Measurements from ENCODE around the gene NT5DC4. TPM values are rescaled to one million over a fixed set of nuclear protein-coding genes. Genes with fewer than 3 reads are reported as not detected.

Gene NT5DC4
- total RNA-seq: not detected

DNA sequence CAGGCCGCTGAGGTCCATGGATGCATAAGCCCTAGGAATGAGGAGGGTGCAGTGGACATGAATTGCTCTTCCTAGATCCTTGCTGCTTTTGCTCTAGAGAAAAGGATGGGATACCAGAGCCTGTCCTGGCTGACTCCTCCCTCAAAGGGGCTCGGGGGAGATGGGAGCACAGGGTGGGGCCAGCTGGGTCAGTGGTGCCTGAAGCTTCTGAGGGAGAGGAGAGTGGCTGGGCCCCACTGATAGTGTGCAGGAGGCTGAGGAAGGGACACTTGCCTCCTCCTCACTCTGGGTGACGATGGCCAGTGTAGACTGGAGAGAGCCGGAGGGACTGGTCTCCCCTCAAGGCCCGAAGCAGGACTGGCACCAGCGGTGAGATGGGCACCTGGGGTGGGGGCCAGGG is at the start of gene NT5DC4:
Gene NT5DC4 (plus strand): TSS at position 236 of the 400 bp plus-strand sequence. CDS start 60 bp downstream, at position 296.
- no peaks in the 10 kb centered on the region for H3K27me3 ChIP-seq
- no peak for DNase-seq
- H3K9ac ChIP-seq (ENCODE audit: low read depth in 2 of 2, low read length in 2 of 2): no peak within 1 kb of the TSS
- H3K36me3 ChIP-seq: no peaks in the 10 kb centered on the region
- H3K4me1 ChIP-seq: no peaks in the 10 kb centered on the region
- H3K9me3 ChIP-seq: no peaks in the 10 kb centered on the region
- TF ChIP-seq CTCF (IDR thresholded peaks at IDR 0.05): no peak
- no peak within 1 kb of the TSS for H3K27ac ChIP-seq
- intact Hi-C loops (cut with DNase I): no loop called here
- no peak within 1 kb of the TSS for H3K4me3 ChIP-seq

DNA sequence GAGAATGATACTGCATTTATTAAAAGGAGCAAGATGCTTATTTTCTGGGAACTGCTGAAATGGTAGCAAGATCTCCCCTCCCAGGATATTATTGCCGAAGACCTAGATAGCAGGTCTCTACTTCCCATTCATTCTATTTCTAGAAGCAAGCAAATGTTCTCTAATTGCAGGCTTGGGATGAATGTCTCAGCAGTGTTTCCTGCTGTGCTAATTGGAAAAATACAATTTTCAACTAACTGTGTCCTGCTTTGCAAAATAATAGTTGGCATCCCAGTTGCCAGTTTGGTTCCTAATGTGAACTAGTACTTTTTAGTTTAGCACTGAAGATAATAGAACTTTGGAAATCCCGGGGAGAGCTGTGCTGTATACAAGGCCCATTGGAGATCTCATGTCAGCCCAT is 49.0 kb upstream of the NT5DC4 start:
- no peak for DNase-seq
- no peak overlapping the region for H3K9ac ChIP-seq (ENCODE audit: low read depth in 2 of 2, low read length in 2 of 2)
- no peaks in the 10 kb centered on the region for H3K27me3 ChIP-seq
- intact Hi-C loops (cut with DNase I): no loop called here
- H3K27ac ChIP-seq: no peak overlapping the region
- H3K4me1 ChIP-seq: no peaks in the 10 kb centered on the region
- H3K9me3 ChIP-seq: no peaks in the 10 kb centered on the region
- H3K36me3 ChIP-seq: no peaks in the 10 kb centered on the region
- TF ChIP-seq CTCF (IDR thresholded peaks at IDR 0.05): no peak
- H3K4me3 ChIP-seq: no peak overlapping the region

DNA sequence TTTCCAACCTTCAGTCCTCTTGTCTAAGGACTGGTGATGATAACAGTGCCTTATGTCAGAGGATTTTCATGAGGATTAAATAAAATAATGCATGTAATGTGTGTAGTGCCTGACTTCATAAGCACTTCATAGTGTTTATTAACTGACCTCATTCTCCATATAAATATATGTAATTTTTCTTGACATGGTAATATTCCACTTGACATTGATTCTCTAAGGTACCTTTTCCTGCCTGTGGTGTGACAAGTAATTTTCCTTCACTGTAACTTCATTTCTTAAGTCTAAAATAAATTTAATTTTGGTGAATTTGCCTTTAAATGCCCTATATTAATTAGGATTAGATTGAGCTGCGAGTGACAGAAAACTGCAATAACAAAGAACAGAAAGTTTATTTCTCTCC is 47.8 kb upstream of the NT5DC4 start:
- no peak overlapping the region for H3K27ac ChIP-seq
- DNase-seq: no peak
- H3K4me3 ChIP-seq: no peak overlapping the region
- no peak overlapping the region for H3K9ac ChIP-seq (ENCODE audit: low read depth in 2 of 2, low read length in 2 of 2)
- H3K9me3 ChIP-seq: no peaks in the 10 kb centered on the region
- no peak for TF ChIP-seq CTCF (IDR thresholded peaks at IDR 0.05)
- H3K27me3 ChIP-seq: no peaks in the 10 kb centered on the region
- no peaks in the 10 kb centered on the region for H3K4me1 ChIP-seq
- intact Hi-C loops (cut with DNase I): no loop called here
- H3K36me3 ChIP-seq: no peaks in the 10 kb centered on the region

DNA sequence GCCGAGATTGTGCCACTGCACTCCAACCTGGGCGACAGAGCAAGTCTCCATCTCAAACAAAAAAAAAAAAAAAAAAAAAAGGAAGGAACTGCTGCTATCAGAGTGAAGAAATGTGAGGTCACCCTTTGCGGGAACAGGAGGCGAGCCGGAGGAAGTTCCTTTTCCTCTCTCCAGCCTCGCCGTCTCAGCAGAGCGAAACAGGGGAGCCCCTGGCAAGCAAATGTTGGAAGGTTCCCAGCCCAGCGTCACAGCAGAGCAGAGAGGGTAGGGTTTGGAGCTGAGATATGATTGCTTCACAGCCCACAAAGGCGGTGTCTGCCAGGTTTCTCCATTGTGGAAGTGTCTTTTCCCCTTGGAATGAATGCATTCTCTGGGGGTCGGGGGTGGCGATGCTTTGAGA is 46.6 kb upstream of the NT5DC4 start:
- intact Hi-C loops (cut with DNase I): no loop called here
- DNase-seq: peak; percentile 34
- no peak for TF ChIP-seq CTCF (IDR thresholded peaks at IDR 0.05)

DNA sequence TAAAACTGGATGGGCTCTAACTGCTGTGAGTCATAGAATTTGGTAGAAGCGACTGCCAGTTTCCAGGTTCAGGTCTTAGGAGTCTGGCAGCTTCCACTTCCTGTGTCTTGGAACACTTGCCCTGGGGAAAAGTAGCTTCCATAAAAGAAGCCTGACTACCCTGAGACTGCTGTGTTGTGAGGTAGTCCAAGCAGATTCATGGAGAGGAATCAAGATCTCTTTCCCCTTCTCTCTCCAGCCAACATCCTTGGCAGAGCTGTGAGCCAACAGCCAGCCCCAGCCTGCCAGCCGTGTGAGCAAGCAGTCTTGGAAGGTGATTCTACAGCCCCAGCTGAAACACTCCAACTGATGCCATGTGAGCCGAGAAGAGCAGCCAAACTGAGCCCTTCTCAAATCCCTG is 41.3 kb upstream of the NT5DC4 start:
- H3K4me1 ChIP-seq: no peaks in the 10 kb centered on the region
- no peaks in the 10 kb centered on the region for H3K27me3 ChIP-seq
- no peak overlapping the region for H3K27ac ChIP-seq
- no peak for DNase-seq
- H3K9me3 ChIP-seq: no peaks in the 10 kb centered on the region
- no peak overlapping the region for H3K9ac ChIP-seq (ENCODE audit: low read depth in 2 of 2, low read length in 2 of 2)
- TF ChIP-seq CTCF (IDR thresholded peaks at IDR 0.05): no peak
- intact Hi-C loops (cut with DNase I): no loop called here
- H3K36me3 ChIP-seq: no peaks in the 10 kb centered on the region
- no peak overlapping the region for H3K4me3 ChIP-seq

More for the DNA sequence above, 46.6 kb upstream of the NT5DC4 start:
- Histone ChIP-seq H3K27ac (no peak overlapping the region), H3K9me3 (no peaks in the 10 kb centered on the region), H3K27me3 (no peaks in the 10 kb centered on the region), H3K9ac (ENCODE audit: low read depth in 2 of 2, low read length in 2 of 2) (no peak overlapping the region), H3K36me3 (no peaks in the 10 kb centered on the region), H3K4me3 (no peak overlapping the region), H3K4me1 (no peaks in the 10 kb centered on the region)

DNA sequence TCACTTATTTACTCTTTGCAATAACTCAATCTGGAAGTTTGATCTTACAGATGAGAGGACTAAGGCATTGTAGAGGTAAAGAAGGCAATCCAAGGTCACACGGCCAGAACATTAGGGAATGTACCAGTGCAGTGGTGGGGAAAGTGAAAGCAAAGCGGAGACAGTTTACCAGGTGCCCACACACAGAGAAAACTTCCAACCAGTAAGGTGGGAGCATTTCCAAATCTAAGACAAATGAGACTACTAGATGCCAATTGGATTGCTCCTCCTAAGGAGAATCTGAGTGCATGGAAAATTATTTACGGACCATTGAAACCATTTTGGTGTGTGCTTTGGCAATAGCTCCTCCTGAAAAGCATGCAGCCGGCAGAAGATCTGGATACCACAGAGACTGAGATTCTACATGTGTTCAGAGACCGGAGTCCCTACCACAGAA is 40.1 kb upstream of the NT5DC4 start:
- no peak overlapping the region for H3K27ac ChIP-seq
- TF ChIP-seq CTCF (IDR thresholded peaks at IDR 0.05): no peak
- DNase-seq: no peak
- no peak overlapping the region for H3K4me3 ChIP-seq
- intact Hi-C loops (cut with DNase I): no loop called here
- H3K9me3 ChIP-seq: no peaks in the 10 kb centered on the region
- H3K36me3 ChIP-seq: no peaks in the 10 kb centered on the region
- no peaks in the 10 kb centered on the region for H3K4me1 ChIP-seq
- no peak overlapping the region for H3K9ac ChIP-seq (ENCODE audit: low read depth in 2 of 2, low read length in 2 of 2)
- H3K27me3 ChIP-seq: no peaks in the 10 kb centered on the region

Measured in colonic mucosa (tissue), 4 donors.